GM12872 (cell line): ENCODE data around the gene KLRF2.

Experiments
- CTCF ChIP-seq: IDR thresholded peaks from 3 replicates; pipeline ENCODE4 v1.5.1; 2011; ENCODE audit warnings: low read depth, mild to moderate bottlenecking, low read length, moderate library complexity; ENCODE audit not compliant: insufficient read depth

The KLRF2 gene

GRCh38 chr12:9907769-9908168, 26.5 kb downstream of the KLRF2 start:
- no peak for TF ChIP-seq CTCF

DNA sequence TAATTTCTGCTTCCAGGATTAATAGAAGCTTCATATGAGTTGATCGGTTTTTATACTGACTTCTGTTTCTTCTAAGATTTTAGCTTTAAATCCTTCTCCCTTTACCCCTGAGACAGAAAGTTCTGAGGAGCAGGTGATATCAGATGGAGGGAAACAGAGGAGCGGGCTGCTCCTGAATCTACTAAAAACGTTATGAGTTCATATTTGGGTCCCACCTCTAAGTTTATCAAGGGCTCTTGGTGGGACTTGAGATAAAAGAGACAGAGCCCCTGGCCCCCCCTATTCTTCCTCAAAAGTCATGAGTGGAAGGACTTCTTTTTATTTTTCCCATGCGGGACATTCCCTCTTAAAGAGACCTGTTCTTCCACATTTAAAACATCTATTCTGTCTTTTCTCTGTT, 27.1 kb downstream of the KLRF2 start:
- TF ChIP-seq CTCF: no peak

DNA sequence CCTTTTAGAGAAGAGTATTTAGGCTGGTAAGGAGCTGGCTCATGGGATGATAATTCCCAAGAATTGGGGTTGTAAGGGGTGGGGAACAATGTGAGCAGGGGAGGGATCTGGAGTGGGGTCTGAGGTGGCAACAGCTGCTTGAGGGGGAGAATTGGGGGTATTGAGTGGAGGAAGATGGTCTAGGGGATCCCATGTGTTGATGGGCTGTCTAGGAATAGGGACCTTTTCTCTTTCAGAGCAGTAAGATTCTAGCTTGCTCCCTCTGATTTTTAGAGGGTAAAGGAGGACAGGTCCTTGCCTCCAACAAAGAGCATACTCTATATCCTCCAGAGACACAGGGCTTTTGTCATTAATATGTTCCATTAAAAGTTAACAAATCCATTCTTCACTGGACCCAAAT, 28.4 kb downstream of the KLRF2 start:
- TF ChIP-seq CTCF: no peak

DNA sequence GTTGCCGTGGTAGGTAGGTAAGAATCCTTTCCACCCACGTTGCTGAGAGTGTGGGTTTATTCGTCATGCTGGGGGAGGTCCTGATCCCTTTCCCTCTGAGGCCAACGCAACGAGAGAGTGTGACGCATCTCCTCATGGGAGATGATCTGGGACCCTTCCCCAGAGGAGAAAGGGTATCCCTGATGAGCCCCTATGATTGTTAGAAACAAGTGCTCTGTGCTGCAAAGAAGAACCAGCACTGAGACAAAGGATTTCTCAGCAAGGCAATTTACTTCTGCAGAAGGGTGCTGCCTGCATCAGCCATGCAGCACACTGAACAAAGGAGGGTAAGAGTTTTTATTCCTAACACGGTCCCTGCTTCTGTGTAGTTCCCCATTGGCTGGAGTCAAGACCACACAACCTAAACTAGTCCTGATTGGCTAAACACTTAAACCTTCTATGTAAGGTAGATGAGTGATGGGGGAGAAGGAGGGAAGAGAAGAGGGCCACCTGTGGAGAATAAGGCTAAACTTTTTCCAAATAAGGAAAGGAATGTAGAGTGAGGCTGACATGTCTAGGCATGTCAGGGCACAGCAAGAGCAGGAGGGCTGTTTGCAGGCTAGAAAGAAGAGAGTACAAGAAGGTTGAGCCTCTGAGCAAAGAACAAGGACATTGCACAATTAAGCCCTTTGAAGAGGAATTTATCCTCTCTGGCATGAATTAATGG, 29.6 kb downstream of the KLRF2 start:
- TF ChIP-seq CTCF: no peak

DNA sequence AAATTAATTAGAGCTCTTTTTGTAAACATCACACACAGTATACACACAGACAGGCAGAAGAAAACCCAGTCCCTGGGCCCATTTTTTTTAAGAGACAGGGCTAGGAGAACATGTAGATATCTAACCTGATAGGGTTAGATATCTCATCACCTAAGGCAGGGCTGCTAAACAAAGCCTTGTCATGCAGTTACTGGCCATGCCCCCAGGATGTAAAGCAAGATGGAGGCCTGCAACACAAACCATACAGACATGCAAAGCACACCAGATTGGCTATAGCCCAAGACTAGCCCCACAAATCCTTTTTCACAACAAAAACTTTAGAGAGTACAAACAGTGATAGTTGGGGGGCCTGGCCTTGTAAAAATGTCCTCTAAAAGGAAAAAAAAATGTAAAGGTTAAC, 30.4 kb downstream of the KLRF2 start:
- TF ChIP-seq CTCF: no peak

GRCh38 chr12:9919443-9919842, 38.2 kb downstream of the KLRF2 start:
- TF ChIP-seq CTCF: no peak

DNA sequence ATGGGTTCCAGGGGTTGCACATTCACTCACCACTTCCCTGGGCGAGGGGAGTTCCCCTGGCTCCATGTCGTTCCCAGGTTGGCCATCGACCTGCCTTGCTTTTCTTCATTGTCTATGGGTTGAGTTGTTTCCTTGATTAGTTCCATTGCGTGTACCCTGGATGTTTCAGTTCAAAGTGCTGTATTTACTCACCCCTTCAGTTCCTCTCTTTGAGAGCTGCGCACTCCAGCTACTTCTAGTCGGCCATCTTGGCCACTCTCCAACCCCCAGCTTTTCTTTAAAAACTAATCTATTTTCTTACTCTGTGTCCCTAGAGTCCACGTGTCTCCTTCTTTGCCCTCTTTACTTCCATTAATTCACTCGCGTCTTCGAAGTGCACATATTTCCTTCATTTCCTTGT, 39.2 kb downstream of the KLRF2 start:
- TF ChIP-seq CTCF: no peak
